M059J (cell line): ENCODE measurements around the gene CHN2. TPM values are rescaled to one million over a fixed set of nuclear protein-coding genes. Genes with fewer than 3 reads are reported as not detected.

Experiments used
- DNase-seq: peaks from one replicate; pipeline ENCODE4 v3.0.0-alpha.2; 2012; ENCODE audit warnings: low read depth
- total RNA-seq: library from RNA; depleted of rRNA; stranded (reverse); fragments of >200 nt; shearing (Covaris generic); gene quantifications from 2 replicates; pipeline ENCODE4 v1.2.3, GENCODE V29; 2014

The CHN2 gene
- total RNA-seq, 1 experiment from 2014 or later = not detected

DNA sequence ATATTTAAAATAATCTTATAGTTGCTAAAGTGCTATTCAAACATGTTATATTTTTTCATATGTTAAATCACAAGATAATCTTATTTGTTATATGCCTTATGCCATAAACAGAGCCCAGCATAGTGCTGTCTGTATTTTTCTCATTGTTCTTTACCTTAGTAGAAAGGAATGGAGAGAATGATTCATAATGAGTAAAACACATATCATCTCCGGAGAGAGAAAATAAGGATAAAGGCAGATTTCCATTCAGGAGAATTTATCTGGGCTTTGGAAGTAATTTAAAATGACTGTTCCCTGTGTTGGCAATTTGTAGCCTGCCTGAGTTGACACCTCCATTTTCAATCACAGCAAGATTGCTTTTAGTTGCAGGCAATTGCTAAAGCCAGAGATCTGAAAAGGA is 30.2 kb downstream of the CHN2 start:
- no peak for DNase-seq

DNA sequence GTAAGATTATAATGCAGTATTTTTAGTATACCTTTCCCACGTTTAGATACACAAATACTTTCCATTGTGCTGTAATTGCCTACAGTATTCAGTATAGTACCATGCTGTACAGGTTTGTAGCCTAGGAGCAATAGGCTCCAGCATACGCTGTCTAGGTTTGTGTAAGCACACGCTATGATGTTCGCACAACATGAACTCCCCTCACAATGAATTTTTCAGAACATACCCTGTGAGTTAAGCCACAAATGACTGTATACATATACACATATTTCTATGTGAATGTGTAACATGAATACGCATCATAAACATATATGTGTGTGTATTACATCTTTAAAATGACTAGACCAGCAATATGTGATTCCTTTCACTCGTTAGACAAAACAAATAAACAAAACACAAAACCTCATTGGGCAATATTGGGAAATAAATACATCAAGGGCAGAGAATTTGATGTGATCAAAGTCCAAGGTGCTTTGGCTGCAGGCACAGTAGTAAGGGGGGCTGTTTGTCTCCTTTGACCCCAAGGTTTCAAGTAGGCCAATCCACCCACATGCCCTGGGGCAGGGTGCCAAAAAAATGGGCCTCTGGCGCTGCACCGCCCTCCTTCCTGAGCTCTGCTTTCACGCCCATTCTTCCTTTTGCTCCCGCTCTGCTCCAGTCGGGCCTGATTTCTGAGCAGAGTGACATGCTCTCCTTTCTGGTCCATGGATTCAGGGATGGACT is 33.9 kb downstream of the CHN2 start:
- DNase-seq = no peak

DNA sequence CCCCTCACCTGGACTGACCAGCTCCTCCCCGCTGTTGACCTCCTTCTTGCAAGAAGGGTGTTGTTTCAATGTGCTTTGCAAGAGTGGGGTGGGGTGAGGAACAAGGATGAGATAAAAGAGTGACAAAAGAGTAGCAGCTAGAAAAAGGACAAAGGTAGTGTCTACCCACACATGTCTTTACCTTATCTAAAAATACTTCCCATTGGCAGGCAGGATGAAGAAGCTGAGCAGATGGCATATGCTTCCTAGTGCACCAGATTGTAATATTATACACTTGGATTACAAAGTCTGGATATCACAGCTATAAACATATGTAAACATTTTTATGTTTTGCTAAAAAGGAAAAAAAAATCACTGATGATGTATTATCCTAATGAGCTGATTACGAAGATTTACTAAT is 34.5 kb downstream of the CHN2 start:
- DNase-seq = no peak

DNA sequence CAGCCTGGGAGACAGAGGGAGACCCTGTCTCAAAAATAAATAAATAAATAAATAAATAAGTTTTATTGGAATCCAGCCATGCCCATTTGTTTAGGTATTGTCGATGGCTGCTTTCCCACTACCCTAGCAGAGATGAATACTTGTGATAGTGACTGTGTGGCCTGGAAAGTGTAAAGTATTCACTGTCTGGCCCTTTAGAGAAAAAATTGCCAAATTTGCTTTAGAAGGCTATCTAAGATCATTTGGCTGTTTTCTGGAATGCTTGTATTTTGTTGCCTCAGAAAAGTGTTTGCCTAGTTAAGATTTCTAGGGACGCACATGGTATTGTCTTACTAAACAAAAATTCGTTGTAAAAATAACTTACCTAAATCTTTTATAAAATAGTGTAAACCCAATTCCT is 35.4 kb downstream of the CHN2 start:
- DNase-seq = no peak

DNA sequence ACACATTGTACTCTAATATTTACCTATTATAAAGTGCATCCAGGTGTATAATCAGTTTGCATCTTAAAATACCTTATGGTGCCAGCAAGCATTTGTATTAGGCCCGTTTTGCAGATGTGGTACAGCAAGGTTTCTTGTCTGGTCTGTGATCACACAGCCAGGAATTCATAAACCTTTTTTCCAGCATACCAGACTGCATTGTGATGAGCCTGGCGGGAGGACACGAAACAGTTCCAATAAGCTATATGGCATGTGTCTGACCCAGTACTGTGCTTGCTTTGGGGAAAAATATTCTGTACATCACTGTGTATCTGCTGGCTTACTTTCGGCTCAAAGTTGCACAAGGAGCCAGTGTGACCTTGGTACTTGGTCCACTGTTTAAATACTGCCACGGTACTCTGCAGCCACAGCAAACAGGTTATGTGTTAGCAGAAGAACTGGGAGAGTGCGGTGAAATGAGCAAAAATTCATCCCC is 36.3 kb downstream of the CHN2 start:
- no peak for DNase-seq

DNA sequence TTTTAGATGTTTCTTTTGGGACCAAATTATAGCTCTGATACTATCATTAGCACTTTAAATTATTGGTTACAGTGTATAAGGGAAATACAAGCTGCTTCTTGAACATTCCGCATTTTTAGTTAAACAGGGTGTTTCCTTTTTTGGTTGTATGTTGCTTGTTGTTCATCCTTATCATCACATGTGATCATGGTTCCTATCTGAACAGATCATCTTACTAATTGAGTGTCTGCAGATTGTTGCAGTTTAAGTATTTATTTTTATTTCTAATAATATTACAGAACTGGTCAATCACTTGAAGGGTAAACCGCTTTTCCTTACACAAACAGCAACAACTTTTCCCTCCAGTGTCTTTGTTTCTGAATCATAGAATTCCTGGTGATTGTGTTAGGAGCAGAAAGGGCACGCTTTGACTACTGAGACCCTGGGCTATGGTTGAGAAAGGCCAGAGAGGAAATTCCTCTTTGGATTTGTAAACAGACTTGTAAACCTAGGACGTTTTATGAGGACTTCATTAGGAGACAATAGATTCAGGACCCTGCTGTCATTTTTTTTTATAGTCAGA is 37.2 kb downstream of the CHN2 start:
- no peak for DNase-seq

DNA sequence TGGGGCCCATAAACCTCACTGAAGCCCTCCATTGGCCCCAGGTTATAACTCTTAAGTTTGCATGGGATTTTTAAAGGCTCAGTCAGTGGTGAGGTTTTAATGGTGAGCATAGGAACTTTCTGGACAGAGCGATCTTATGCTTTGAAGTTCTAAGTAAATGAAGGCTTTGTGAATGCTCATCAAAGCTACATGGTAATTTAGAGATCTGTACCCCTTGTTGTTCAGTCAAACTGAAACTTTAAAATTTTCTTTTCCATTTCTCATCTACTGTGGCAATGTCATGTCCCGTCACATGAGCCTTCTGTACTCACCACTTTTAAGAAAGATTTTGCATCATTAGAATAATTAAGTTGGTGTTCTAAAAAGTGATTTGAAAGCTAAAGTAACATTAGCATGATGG is 39.9 kb downstream of the CHN2 start:
- DNase-seq = no peak

DNA sequence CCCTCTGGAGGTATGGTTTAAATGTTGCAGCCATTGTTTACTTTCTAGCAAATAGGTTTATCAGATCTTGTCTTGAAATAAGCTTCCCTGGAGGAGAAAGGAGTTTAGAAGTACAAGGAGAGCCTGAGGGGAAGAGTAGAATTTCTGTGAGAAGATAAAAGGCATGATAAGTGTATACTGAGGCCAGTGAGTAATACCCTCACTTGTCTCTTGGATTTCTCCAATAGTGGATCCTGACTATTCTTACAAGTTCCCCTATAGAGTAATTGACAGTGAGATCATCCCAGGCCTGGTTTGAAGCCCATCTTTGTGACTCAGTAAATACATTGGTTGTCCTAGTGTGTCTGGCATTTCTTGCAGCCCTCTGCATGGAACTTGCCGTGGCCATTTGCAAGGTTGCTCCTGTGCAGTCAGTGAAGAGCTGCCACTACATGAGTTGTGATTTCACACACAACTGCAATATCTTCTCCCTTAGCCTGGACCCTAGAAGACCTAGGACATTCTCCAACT is 41.6 kb downstream of the CHN2 start:
- DNase-seq = no peak

DNA sequence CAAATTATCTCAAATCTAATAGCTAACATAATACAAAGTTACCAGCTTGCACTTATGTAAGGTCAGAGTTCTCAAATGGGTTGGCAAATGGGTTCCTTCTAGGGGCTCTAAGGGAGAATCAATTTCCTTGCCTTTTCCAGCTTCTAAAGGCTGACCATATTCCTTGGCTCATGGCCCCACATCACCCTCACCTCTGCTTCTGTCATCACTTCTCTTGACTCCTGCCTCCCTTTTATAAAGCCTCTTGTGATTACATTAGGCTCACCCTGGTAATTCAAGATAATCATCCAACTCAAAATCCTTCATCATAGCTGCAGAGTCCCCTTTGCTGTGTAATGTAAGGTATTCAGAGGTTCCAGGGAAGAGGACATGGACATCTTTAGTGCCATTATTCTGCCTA is 42.1 kb downstream of the CHN2 start:
- no peak for DNase-seq

DNA sequence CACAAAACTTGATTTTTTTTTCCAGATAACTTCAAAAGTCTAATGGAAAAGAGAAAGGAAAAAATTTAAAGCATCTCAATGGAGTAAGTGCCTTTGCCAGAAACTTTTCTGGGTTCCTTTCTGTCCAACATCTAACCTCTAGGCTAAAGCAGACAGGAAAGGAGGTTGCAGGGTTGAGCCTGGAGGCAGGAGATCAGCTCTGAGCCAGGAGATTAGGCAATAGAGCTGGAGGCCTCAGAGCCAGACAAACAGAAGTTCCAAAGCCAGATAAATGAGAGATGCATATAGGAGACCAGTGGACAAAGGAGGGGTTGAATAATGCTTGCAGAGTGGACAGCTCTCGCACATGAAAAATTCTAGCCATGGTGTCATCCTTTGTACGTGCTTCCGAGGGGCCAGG is 42.9 kb downstream of the CHN2 start:
- DNase-seq = no peak

DNA sequence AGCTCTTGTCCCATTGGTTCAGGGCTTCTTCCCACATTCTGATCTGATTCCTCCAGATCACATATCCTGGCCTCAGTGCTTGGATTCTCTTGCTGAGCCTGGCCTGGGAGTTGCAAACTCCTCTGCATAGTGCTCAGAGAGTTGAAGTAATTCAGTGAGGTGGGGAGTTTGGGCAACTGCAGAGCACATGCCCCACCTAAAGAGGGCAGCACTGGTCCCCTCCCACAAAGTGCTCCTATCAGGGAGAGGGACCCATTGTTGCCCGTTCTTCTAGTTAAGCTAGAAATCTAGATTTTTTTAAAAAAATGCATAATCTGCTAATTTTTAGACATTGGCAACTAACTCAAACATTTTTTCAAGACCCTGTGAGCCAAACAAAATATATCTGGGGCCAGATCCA is 45.1 kb downstream of the CHN2 start:
- no peak for DNase-seq

DNA sequence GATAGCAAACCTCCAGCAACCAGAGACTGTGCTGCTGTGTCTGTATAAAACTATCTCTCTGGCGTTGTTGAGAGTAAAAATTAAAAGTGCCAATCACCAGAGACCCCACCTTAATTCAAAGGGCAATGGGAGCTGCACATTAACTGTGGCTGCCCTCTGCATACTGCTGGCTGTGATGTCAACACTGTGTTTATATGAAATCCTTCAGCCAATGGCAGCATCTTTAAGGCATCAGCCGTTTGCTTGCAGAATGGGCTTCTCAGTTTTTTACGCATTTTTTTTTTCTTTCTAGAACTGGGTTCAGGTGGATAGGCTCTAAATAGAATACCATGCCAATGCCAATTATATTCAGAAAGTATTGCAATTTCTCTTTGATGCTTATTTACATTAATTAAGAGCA is 47.7 kb downstream of the CHN2 start:
- DNase-seq = no peak

DNA sequence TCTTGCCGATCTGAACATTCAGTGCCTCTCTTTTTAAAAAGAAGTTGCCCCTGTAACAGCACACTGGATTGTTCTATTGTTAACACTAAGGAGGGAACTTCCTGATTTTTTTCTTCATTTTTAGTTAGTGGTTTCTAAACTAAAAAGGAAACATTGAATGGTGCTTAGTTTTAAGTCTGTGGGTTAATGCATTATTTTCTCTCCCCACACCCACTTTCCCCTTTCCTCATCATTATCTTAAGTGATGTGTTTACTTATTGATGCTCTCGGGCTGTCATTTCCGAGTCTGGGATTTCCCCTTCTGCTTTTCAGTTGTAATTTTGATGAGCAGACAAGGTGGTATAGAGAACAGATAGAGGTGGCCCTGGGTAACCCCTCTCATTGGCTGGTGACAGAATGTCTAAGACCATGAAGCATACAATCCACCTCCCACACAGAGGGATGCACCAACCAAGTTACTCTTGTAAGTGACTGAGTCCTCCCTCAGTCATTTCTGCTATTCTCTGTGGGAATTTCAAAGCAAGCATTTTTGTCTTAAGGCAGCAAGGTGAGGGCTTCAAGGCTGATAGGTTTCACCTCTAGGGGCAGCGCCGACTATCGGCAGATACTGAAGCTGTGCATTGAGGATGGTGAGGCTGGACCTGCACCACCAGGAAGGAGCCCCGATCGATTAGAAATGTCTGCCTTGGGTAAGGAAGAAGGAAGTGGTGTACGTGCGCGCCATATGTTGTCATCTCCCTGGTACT is 49.5 kb downstream of the CHN2 start:
- DNase-seq = no peak

DNA sequence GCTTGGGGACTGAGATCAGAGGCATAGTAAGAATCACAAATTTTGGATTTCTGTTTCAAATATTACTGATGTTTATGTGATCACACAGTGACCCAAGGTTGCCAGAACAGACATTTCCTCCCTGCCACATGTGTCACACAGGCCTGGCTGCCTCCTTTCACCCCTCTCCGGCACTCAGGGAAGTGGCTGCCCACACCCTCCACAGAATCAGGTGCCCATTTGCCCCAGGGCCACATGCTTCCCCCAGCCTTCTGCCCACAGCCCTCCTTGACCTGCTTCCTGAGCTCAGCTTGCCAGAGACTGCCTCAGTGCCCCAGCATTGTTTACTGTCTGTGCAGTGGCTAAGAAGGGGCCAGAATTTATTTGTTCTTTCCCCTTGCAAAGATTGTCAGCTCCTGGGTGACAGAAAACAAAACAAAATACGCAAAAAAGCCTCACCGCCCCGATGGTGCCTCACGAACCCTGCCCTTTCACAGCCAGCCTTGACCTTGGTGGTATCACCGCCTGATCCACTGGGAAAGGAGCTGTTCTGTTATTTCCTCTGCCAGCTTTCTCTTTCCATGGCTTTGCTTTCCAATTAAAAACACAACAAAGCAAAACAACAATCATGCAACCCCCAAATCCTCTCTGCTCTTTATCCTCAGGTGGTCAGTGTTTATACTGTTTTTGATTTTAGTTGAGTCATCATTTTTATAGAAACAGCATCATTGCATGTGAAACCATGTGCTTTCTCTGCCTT is 52.8 kb downstream of the CHN2 start:
- no peak for DNase-seq

DNA sequence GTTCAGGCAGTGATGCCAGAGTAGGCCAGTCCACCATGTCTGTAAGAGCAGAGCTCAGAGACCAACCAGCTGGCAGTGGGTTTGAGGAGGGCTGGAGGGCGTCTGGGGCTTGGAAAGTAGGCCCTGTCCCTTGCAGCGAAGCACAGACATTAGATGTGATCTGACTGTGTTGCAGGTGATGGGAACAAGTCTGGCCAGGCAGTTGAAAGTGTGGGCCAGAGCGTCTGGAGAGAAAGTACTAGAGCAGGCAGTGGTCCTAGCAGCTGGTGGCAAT is 53.3 kb downstream of the CHN2 start:
- DNase-seq = no peak

DNA sequence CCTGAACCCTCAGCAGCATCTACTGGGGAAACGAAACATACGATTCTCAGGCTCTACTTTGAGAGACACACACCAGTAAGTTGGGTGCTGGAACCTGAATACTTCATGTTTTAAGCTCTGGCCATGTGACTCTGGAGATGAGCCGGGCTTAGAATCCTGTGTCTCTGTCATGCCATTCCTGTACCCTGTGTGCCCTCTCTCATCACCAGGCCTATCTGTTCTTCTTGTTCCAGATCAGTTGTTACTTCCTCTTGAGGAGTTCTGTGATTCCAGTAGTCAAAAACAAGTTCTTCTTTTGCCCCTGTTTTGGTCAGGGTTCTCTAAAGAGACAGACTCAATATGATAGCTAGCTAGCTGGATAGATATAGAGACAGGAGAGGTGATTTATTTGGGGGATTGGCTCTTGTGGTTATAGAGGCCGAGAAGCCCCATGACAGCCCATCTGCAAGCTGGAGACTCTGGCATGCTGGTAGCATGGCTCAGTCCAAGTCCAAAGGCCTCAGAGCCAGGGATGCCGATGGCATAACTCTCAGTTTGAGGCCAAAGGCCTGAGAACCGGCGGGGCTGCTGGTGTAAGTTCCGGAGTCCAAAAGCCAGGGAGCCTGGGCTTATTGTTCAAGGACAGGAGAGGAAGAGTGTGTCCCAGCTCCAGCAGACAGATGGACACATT is 54.3 kb downstream of the CHN2 start:
- DNase-seq = no peak

DNA sequence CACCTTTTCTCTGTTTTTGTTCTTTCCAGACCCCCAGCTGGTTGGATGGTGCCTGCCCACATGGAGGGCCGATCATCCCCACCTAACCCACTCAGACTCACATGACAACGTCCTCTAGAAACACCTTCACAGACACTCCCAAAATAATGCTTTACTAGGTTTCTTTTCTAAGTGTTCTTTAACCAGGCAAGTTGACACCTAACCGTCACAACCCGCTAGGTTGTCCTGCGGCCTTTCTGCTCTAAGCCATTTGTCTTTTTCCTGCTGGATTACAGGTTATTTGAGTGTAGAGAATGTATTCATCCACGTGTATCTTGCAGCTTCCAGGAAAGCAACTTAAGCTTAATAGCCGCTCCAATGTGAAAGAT is 54.8 kb downstream of the CHN2 start:
- no peak for DNase-seq

DNA sequence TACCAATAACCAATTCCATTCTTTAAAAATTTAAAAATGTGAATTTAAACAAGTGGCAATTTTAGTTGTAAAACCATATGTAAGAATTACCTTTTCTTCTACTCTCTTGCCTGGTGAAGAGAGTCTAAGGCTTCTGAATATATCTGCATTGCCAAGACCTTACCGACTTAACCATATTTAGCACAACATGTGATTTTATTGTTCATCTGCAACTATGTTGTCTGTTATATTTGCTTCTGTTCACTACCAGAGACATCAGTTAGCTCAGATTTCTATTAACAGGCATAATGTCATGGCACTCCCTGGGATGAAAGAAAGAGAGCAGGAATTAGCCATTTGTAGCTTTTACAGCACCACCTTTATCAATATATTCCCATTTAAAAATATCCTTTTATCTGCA is 55.3 kb downstream of the CHN2 start:
- no peak for DNase-seq

DNA sequence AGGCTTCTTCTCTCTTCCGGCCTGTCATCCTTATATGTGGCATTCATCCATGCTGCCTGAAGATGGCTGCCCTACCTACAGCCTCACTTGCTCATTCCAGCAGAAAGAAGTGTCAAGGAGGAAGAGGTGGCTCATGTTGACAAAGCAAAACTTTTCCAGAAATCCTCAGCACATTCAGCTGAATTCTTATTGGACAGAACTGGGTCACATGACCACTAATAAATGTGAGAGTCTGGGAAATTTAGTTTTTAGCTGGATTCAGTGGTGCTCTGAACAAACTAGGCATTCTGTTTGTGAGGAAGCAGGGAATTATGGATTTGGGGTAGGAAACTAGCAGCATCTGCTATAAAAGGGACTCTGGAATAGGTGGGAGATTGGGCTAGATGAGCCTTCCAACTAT is 58.6 kb downstream of the CHN2 start:
- no peak for DNase-seq

DNA sequence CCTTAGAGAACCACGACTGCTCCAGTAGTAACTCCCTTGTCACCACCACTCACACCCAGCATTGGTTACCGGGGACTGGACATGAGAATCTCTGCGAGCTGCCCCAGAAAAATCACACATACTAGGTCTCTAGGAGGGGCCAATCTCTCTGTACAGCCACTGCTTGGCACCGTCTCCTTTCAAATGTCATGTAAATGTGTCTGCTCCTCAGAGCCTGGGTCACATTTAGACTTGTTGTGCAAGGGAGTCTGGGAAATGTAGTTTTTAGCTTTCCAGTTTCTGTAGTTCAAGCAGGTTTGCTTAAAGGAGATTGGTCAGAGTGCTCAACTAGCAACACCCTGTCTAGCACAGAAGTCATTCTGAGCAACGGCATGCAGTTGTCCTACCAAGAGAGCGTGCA is 60.0 kb downstream of the CHN2 start:
- no peak for DNase-seq

DNA sequence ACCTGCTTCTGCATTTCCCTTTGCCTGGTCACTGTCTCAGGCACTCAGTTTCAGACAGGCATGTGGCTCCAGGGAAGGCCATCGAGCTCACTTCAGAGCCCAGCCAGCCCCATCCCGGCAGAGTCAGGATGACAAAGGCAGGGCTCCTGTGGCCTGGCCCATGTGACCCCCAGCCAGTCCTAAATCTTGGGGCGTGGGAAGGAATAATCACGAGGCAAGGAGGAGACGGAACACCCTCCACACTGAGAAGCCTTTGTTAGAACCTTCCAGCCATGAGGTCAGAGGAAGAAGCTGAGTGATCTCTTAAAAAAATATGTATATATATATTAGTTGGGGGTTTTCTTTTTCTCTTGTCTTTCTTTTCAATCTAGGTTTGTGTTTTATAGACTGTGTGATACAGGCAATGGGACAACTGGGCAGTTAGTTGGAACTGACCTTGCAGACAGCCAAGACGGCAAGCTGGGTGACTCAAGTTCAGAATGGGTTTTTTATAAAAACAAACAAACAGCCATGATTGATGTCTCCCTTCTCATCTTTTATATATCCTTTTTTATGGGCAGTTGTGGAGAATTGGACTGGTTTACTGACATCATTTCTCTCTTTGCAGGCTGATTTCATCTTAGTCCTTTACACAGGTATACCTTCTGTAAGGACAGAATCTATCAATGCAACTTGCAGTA is 60.8 kb downstream of the CHN2 start:
- peak; percentile 52 for DNase-seq
